Muscle layer of duodenum (tissue), 2 donors: Measurements from ENCODE around the gene ATP9B.

Experiments used
- H3K27ac ChIP-seq: one replicate; pipeline ENCODE4 v1.7.0; 2013; ENCODE audit warnings: mild to moderate bottlenecking, low read length
- H3K27me3 ChIP-seq: one replicate; pipeline ENCODE4 v1.7.0; 2013; ENCODE audit warnings: low read depth, mild to moderate bottlenecking, control low read depth, low read length
- H3K36me3 ChIP-seq, 2 donors: one replicate each; pipeline ENCODE4 v1.7.0; 2013; ENCODE audit warnings: low read length in 2 of 2, control low read depth in 1 of 2, mild to moderate bottlenecking in 1 of 2; ENCODE audit not compliant: insufficient read depth in 2 of 2, control insufficient read depth in 1 of 2
- H3K4me1 ChIP-seq, 2 donors: one replicate each; pipeline ENCODE4 v1.7.0; 2013; ENCODE audit warnings: low read length in 2 of 2, mild to moderate bottlenecking in 2 of 2, control low read depth in 1 of 2, moderate library complexity in 1 of 2; ENCODE audit not compliant: insufficient read depth in 2 of 2, control insufficient read depth in 1 of 2
- H3K4me3 ChIP-seq, 2 donors: one replicate each; pipeline ENCODE4 v1.7.0; 2013; ENCODE audit warnings: low read length in 2 of 2, low read depth in 1 of 2, mild to moderate bottlenecking in 1 of 2
- H3K9me3 ChIP-seq, 2 donors: one replicate each; pipeline ENCODE4 v1.7.0; 2013; ENCODE audit warnings: low read length in 2 of 2, control low read depth in 1 of 2, mild to moderate bottlenecking in 1 of 2; ENCODE audit not compliant: control insufficient read depth in 1 of 2
- donor health status: healthy.

Gene ATP9B

GRCh38 chr18:79385708-79386341 lies 316.6 kb downstream of the ATP9B start:
- Histone ChIP-seq H3K27me3 (peaks cover 10% of the 10 kb centered on the region), H3K36me3 (no peaks in the 10 kb centered on the region), H3K27ac (no peak overlapping the region), H3K9me3 (no peaks in the 10 kb centered on the region), H3K4me3 (no peak overlapping the region), H3K4me1 (no peaks in the 10 kb centered on the region)

GRCh38 chr18:79386547-79386946 lies 317.4 kb downstream of the ATP9B start:
- H3K27me3 ChIP-seq: peaks cover 10% of the 10 kb centered on the region
- H3K27ac ChIP-seq: no peak overlapping the region
- H3K4me1 ChIP-seq: no peaks in the 10 kb centered on the region
- no peak overlapping the region for H3K4me3 ChIP-seq
- no peaks in the 10 kb centered on the region for H3K9me3 ChIP-seq
- no peaks in the 10 kb centered on the region for H3K36me3 ChIP-seq

GRCh38 chr18:79387214-79387613 lies 318.0 kb downstream of the ATP9B start:
- peaks cover 10% of the 10 kb centered on the region for H3K27me3 ChIP-seq
- no peaks in the 10 kb centered on the region for H3K36me3 ChIP-seq
- no peak overlapping the region for H3K4me3 ChIP-seq
- no peaks in the 10 kb centered on the region for H3K9me3 ChIP-seq
- no peak overlapping the region for H3K27ac ChIP-seq
- H3K4me1 ChIP-seq: no peaks in the 10 kb centered on the region

DNA sequence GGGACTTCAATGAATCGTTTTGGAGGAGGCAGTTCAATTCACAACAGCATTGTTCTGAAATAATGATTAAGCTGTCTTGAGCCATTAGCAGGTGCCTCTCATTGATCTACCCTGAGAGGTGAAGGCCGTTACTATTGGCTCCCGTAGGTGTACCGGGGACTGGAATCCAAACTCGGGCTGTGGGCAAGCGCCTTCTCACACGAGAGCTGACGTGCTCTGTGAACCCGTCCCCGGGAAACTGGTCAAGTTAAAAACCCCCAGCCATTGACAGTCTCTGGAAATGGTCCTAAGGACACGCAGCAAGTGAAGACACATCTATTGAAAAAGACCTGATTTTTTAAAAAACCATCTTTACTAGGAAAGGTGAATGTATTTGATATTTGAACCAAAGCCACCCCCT lies 318.4 kb downstream of the ATP9B start:
- Histone ChIP-seq H3K36me3 (no peaks in the 10 kb centered on the region), H3K27me3 (peaks cover 10% of the 10 kb centered on the region), H3K4me1 (no peaks in the 10 kb centered on the region), H3K9me3 (no peaks in the 10 kb centered on the region), H3K4me3 (no peak overlapping the region), H3K27ac (no peak overlapping the region)

DNA sequence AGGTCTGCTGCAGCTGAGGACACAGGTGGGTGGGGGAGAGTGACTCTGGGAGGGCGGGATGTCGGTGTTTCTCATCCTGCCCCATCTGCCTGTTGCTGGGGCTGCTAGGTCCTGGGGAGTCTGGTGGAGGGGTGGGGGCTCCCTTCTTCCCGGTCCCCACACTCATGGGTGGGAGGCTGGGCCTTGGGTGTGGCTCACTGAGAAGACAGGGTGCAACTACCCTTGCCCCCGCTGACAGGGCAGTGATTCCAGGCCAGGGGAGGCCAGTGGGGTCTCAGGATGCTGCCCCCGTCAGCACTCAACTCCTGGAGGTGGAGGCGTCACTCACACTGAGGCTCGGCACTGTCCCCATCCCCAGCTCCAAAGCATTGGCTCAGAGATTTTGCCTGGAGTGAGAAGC lies 318.8 kb downstream of the ATP9B start:
- no peak overlapping the region for H3K4me3 ChIP-seq
- H3K27me3 ChIP-seq: peaks cover 12% of the 10 kb centered on the region
- peaks cover 3% of the 10 kb centered on the region in 2 donors for H3K4me1 ChIP-seq
- H3K27ac ChIP-seq: no peak overlapping the region
- H3K36me3 ChIP-seq: no peaks in the 10 kb centered on the region
- no peaks in the 10 kb centered on the region for H3K9me3 ChIP-seq

- no peak overlapping the region for H3K27ac ChIP-seq
- H3K36me3 ChIP-seq: no peaks in the 10 kb centered on the region
- H3K9me3 ChIP-seq: no peaks in the 10 kb centered on the region
- peaks cover 4 to 10% of the 10 kb centered on the region in 2 donors for H3K4me1 ChIP-seq
- no peak overlapping the region for H3K4me3 ChIP-seq
- H3K27me3 ChIP-seq: peaks cover 14% of the 10 kb centered on the region
Observed at GRCh38 chr18:79389689-79390088, 320.5 kb downstream of the ATP9B start.

DNA sequence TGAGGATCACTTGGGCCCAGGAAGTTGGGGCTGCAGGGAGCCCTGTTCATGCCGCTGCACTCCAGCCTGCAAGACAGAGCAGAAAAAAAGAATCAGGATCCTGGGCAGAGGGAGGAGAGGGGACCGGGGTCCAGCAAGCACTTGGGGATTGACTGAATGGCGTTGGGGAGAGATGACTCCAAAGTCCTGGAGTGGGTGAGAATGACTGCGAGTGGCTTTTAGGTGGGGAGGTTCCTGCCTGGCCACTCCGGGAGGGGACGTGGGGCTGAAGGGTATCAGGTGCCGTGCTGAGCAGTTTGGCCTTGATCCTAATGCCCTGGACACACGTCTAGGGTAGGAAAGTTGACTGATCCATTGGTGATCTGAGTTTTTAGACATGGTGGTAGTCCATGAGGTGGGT lies 323.0 kb downstream of the ATP9B start:
- no peak overlapping the region for H3K27ac ChIP-seq

DNA sequence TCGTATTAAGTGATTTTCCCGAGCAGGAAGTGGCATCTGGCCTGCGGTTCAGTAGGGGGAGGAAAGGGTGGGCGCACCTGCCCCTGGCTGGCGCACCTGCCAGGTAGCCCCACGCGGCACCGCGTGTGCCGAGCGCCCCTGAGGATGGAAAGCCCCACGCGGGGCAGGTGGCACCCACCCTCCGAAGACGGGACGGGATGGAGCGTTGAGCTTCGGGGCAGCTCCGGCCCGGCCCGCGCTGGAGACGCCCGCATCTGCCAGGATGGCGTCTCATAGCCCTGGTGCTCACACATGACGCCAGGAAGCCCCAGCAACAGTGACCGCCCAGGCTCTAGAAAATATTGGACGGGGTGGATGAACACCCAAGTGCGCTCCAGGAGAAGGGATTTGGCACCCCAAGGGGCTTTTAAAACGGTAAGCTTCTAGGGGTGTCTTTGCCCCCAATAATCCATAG lies 324.0 kb downstream of the ATP9B start:
- no peaks in the 10 kb centered on the region for H3K36me3 ChIP-seq
- peak overlapping the region; percentile 84 for H3K27ac ChIP-seq
- peak overlapping the region; percentile 21 to 58 for H3K4me3 ChIP-seq
- H3K4me1 ChIP-seq: peaks cover 4 to 24% of the 10 kb centered on the region in 2 donors
- H3K27me3 ChIP-seq: peaks cover 11% of the 10 kb centered on the region
- H3K9me3 ChIP-seq: no peaks in the 10 kb centered on the region

More for the DNA sequence above, 323.0 kb downstream of the ATP9B start:
- Histone ChIP-seq H3K4me1 (peaks cover 4 to 21% of the 10 kb centered on the region in 2 donors), H3K27me3 (peaks cover 14% of the 10 kb centered on the region), H3K36me3 (no peaks in the 10 kb centered on the region), H3K9me3 (no peaks in the 10 kb centered on the region), H3K4me3 (no peak overlapping the region)

DNA sequence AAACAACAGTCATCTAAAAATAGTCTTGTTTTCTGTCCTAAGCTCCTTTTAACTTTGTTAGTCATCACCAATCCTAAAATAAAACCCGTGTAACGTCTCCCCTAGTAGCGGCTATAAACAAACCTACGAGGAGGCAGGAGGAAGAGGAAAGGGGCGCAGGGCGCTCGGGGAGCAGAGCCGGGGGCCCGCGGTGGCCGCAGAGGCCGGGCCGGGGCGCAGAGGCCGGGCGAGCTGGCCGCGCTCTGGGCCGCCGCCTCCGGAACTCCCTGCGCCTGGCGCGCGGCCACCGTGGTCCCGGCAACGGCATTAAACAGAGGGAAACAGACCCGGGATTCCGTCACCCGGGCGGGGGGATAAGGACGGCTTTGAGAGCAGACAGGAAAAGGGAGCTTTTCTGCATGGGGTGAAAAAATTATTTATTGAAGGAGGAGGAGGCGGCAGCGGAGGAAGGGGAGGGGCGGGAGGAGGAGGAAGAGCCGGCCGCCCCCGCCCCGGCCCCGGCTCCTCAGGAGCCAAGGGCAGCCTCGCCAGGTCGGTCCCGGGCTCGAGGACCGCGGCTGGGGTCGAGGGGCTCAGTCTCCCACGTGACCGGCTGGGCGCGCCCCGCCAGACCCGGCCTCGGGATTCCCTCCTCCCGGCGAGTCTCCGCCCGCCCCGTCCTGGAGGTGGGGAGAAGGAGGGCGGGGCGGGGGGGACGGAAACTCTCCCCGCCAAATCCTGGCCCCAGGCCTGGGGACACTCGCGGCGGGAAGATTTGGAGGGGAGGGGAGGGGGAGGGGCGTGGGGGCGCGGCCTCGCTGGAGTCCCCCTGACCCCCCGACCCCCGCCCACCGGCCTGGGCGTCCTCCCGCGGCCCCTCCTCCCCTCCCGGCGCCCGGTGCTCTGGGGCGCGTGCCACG lies 324.7 kb downstream of the ATP9B start:
- Histone ChIP-seq H3K4me3 (peak overlapping the region; percentile 21 to 58), H3K4me1 (peaks cover 4 to 24% of the 10 kb centered on the region in 2 donors), H3K36me3 (no peaks in the 10 kb centered on the region), H3K9me3 (no peaks in the 10 kb centered on the region), H3K27me3 (peaks cover 4% of the 10 kb centered on the region), H3K27ac (peak overlapping the region; percentile 84)

DNA sequence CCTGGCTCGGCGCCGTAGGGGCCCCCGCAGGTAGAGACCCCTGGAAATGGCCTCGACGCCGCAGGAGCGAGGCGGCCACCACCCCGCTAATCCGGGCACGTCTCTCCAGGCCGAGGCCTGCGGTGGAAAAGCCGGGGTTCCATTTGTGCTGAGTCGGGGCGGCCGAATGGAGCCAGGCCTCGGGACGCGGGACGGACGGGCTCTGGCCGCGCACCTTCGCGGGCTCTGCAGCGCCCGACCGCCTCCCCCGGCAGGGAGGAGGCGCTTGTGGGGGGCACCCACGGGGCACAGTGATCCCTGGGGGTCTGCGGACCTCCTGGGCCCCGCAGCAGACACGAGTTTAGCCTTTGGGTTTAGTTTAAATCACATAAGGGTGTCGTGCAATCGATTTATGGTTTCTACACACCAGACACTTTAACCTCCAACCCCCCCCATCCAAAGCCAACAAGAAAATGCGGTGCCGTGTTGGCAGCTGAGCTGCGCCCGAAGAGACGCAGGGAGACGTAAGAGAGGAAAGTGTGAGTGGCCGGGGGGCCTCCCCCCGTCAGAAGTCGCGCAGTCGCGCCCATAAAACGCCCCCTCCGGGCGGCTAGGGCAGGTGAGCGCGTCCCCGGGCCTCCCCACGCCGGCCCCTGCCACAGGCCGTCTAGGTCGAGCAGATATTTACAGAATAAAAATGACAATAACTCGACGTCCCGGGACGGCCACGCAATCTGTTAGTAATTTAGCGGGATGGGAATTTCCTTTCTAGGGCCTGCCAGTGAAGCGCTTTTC lies 325.5 kb downstream of the ATP9B start:
- H3K4me1 ChIP-seq: peaks cover 4 to 28% of the 10 kb centered on the region in 2 donors
- H3K4me3 ChIP-seq: peak overlapping the region; percentile 33 to 58
- H3K27ac ChIP-seq: peak overlapping the region; percentile 67
- peaks cover 4% of the 10 kb centered on the region for H3K27me3 ChIP-seq
- H3K9me3 ChIP-seq: no peaks in the 10 kb centered on the region
- no peaks in the 10 kb centered on the region for H3K36me3 ChIP-seq

DNA sequence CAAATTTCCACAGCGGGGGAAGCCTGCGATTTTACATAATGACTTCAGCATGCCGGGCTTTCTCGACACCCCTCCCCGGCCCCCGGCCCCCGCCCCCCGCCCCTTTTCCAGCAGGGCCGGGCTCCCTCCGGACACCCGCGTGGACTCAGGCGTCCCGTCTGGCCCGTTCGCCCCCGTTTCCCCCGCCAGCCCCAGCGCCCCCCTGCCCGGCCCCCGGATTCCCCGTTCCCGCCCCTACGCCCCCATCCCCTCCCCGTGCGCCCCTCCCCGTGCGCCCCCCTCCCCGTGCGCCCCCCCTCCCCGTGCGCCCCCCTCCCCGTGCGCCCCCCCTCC lies 326.1 kb downstream of the ATP9B start:
- Histone ChIP-seq H3K27me3 (peaks cover 4% of the 10 kb centered on the region), H3K4me1 (peaks cover 4 to 28% of the 10 kb centered on the region in 2 donors), H3K4me3 (peak overlapping the region in 1 of 2 donors; percentile 58), H3K9me3 (no peaks in the 10 kb centered on the region), H3K27ac (no peak overlapping the region), H3K36me3 (no peaks in the 10 kb centered on the region)
